ENCODE results near the gene MN1.
"Not testable (repeated sequence)": the region's sequence is repeated elsewhere in the genome, so short reads cannot be mapped to it uniquely, and the experiment has no call there.

Gene MN1

DNA sequence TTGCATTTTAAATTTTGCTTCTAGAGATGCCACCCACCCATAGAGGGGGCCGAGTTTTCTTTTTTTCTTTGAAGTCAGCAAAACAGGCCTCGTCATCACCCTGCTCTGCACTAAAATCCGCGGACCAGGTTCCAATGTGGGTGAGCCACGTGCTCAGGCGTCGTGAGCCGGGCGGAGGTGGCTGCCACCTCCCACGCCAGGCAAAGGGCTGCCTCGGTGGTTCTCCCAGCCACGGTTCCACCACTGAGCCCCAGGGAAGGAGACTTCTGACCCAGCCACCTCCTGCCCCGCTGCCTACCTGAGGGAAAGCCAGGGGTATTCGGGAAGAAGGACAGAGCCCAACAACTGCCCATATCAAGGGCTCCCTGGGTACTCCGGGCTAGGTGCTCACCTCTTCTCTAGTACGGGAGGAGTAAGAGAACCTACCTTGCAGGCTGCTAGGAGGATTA lies 45.3 kb downstream of the MN1 start:
- no peak for DNase-seq

DNA sequence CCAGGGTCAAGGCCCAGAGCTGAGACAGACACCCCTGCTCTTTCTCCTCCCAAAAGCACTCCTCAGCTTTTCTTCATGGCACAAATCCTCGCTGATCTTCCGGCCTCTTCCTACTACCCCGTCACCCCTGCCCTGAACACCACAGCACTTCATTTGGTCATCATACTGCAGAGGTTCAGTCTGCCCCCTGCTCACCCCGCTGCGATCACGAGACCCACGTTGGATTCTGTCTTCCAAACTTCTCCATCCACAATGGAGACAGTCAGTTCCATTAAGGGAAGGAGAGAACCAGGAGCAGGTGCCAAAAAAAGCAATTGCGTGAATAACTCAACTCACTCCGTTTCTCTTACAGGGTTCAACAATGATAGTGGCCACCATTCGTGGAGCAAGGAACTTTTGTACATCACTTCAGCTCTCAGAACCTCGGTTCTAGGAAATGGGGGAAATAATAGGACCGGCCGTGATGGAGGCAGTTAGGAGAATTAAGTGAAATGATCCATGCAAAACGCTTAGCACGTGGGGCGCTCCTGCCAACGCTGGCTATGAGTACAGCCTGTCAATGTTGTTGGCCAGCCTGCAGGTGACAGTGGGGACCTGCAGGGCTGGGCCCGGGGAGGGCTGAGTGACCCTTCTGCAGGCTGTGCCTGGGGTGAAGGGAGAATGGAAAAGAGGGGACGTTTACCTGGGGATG lies 45.9 kb downstream of the MN1 start:
- no peak for DNase-seq

DNA sequence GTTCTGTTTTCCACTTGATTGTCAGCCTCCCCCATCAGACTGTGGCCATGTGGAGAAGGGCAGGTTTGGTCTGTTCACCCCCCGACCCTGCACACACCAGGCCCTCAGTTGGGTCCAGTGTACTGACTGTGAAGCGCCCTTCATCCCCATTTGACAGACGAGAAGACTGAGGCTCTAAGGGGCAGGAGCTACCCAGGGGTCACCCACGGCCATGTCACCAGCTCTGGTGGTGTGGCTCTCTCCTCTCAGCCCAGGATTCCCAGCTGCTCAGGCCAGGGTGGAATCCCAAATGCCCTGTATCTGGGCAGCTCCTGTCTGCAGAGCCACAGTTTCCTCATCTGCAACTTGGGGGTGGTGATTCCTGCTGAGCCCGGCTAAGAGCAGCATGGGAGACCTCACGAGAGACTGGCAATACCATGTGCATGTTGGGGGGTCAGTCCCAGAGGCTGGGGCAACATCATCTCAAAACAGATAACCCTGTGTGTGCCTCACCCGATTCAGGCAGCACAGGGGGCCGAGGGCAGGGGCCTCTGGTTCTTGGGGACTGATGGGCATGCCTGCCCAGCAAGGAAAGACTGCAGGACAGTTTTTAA lies 46.6 kb downstream of the MN1 start:
- DNase-seq = no peak

DNA sequence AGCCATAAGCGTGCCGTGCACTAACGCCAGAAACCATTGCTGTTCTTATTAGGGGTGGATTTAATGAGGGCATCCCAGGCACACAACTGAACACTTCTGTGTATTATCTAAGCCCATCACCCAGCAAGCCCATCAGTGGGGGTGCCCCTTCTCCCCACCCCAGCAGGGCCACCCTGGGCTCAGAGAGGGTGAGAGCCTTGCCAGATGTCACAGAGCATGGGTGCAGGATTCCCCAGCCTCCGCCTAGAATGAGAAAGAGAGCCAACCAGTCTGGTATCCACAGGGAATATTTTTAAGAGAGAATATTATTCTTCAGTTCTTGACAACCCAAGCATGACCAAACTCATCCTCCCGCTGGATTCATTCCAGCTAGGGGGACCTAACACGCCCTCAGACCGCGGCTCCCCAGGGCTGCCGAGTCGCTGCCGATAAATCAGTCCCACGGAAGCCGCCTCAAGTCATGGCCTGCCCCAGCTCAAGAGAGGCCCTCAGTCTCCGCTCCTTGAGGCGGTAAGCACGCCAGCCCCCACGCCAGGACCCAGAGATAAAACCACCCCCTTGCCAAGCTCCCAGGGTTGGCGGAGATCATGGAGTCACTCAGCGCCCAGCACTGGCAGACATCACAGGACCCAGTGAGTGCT lies 47.2 kb downstream of the MN1 start:
- DNase-seq = no peak

DNA sequence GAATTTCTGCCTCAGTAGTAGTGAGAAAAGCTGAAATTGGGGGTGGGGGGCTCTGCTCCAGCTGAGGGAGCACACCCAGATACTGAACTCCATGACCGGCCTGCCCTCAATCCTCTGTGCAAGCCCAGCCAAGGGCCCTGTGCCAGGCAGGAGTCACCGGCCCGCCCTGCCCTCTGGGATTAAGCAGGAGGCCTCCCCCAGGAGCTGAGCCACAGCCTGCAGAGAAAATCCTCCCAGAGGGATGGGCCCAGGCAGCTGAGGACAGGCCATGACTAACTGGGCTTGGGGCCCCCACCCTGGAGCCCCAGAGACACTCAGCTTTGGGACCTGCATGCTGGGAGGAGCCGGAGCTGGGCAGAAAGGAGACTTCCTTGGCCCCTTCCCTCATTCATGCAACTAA lies 48.8 kb downstream of the MN1 start:
- DNase-seq = no peak

DNA sequence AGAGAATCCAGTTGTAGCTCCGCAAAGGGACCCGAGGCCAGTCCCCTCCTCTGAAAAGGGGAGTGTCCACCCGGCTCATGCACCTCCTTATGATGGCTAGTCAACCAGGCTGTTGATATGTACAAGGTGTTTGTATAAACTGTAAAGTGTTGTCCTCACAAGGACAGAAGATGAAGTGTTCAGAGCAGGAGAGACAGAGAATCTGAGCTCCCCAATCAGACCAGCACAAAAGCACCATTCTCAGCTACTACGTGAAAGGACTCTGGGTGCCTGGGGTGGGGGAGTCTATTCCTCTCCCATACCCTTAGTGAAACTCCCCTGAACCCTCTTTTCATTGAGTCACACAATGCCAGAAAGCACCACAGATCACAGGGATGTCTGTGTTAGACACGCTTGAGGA lies 49.4 kb downstream of the MN1 start:
- no peak for DNase-seq

DNA sequence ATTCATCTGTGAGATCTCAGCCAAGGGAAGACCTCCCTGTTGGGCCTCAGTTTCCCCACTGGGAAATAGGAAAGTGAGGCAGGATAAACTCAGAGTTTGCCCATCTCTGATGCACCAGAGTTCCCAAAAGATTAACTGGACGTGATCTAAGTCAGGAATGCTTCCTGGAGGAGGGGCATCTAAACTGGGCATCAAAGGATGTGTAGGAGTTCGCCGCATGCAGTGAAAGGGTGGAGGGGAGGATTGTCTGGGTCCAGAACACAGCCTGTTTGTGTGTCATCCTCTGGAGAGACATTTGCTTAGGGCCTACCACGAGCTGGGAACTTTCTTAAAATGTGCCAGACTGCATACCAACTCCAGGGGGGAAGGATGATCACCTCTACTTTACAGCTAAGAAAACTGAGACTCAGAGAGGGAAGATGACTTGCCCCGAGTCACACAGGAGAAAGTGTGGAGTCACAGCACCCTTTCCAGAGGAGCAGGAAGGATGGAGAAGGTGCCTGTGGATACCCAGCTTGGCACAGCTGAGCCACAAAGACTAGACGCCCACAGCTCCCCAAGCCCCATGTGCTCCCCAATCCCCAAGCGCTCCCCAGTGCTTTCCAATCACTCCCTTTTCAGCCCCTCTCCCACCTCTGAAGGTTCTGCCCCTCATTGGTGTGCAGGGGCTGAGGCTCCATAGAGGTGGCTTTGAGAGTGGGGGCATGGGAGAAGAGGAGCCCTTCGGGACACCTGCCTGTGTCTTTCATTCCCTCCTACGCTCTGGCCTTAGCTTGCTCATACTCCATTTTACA lies 50.1 kb downstream of the MN1 start:
- DNase-seq = no peak

DNA sequence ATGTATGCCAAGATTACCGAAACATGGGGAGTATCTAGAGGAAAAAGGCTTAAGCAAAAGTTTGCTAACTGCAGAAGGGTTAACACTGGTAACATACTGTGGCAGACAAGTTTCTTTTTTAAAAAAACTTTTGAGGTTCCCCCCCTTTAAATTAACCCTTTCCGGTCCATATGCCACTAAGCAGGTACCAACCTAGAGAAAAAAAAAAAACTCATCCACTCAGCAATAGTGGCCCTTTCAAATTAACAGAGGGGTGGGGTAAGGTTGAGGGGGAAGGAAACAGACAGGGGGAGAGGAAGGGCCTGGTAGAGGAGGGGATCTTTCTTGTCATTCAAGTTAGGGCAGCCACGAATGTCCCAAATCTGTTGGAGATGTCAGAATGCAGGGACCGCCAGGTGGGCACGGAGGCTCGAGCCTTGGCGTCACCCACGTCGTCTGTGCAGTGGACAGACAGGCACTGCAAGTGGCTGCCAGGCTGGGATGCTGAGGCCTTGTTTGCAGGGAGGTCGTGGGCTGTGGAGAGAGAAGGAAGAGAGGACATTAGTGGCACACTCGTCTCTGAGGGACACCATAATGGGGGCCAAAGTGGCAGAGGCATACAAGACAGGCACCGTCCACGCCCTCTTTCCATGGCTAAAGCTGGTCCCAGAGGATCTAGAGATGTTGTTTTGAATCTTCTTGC lies 50.8 kb downstream of the MN1 start:
- DNase-seq = no peak

DNA sequence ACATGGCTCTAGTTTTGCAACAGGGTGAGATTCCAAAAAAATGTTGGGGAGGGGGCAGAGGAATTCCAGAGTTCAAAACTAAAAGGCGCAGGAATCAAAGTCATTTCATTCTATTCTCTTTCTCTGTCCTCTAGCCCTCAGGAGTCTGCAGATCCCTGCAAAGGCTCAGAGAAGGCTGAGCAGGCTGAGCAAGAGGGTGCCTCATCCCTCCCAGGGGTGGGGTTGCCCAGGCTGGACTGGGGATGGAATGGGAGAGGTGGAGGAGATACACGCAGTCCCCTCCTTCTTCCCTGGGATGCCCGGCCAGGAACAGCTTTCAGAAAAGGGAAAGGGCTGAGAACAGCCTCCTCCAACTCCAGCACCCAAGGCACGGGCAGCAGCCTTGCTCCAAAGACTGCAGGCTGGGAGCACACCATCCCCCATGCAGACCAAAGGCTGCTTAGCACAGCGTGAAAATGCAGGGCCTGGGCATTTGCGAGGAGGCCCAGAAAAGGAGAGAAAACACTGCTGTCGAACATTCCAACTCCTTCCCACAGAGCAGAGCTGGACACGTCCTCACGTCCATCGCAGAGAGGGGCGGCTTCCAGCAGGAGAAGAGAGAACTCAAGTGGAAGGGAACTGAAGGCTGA lies 51.8 kb downstream of the MN1 start:
- DNase-seq = no peak

DNA sequence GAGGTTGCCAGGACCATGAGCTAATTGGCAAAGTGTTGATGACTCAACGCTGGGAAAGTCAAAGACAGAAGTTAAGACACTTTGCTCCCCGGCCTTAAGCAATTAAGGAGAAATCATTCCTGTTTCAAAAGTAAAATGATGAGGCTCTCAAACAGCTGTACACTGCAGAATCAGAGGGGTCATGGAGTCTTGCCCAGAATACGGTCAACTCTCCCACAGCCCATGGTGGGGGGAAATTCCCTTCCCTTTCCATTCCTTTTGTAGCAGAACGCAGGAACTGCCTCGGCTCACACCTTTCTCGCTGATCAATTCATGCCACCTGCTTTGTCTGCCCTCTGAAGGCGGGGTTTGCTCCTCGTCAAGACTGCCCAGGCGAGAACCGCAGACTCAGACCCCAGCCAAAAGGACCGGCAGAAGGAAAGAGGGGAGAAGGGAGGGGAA lies 52.8 kb downstream of the MN1 start:
- no peak for DNase-seq

DNA sequence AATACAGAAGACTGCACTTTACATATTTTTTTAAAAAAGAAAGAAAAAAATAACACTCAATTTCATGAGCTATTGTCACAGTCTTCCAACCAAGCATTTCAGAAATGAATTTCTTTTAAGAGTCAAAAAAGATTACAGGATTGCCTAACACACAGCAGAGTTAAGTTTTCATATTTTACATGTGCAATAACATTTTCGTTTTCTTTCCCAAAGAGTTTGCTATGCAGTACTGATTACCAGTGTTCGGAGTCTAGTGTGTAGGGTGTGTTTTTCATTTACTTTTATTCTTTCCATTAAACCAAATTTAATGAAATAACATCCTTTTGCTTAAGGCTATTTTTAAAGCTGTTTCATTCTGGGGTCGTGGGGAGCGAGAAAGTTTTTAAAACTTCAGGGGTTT lies 53.2 kb downstream of the MN1 start:
- no peak for DNase-seq

DNA sequence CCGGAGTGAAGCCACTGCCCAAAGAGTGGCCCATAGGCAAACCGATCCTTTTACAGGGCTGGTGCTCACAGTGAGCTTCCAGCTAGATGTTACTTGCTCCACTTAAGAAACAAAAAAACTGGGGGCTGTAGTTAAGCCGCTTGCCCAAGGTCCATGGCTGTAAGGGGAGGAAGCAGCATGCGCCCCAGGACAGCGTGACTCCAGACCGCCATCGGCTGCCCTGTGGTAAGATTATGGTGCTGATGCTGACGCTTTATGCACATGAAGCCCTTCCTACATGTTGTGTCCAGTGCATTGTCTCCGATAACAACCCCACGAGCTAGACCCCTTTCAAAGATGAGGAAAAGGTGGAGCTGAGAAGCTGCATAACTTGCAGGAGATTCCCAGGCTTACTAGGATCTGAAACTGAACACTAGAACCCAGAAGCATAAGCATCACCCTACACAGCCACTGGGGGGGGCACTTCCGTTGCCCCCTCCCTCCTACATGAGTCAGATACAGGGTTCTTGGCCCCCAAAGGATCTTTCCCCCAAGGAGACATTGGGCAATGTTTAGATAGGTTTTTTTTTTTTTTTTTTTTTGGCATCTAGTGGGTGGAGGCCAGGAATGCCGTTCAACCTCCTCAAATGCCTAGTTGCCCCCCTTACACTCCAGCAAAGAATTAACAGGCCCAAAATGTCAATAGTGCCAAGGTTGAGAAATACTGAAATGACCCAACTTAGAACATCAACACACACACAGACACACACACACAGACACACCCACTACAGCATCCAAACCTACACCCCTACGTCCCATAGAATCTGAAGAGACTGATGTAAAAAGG lies 53.9 kb downstream of the MN1 start:
- DNase-seq = no peak

DNA sequence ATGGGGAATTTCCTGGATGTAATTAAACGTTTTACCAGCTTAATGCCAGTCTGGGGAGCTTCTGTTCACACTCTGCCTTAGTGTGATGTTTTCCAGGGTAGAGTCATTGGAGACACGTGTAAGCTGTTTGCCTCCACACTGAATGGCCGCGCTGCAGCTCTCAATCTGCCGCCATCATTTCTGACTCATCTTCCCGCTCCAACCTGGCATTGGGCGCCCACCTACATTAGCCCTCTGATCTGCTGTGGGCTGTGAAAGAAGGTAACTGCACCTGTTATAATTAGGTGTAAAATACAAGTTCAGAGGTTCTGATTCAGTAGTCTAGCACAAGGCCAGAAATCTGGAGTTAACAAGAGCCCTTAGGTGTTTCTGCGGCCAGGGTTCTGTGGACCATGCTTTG lies 54.6 kb downstream of the MN1 start:
- DNase-seq = no peak

DNA sequence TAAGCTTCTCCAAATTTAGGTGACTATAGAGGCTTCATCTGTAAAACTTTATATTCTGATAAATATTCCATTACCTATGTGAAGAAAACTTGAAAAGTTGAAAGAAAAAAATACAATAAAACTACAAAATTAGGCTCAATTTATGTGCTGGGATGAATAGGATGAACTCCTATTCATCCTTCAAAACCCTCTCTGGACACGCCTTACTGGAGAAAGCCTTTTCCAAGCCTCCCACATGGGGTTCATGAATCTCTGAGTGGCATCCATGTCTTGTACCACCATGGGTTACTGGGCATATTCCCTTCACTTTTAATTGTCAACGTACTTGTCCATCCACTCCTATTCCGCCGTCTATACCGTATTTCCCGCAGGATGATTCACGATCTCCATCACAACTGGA lies 55.7 kb downstream of the MN1 start:
- DNase-seq = no peak

DNA sequence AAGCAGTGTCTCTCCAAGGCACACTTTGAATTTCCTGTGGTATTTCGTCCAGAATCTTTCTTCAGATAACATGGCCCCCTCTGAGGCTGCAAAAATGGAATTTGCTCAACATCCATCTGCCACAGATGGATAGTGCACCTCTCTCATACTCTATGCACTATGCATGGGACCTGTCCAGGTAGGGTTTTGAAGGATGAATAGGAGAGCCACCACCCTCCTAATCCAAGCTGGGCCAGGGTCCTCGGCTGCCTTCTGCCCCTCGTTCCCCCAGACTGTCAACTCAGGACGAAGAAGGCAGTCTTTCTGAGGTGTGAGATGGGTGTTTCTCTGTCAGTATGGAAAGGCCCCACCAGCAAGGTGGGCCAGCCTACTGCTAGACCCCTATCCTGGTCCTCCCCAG lies 56.4 kb downstream of the MN1 start:
- no peak for DNase-seq

DNA sequence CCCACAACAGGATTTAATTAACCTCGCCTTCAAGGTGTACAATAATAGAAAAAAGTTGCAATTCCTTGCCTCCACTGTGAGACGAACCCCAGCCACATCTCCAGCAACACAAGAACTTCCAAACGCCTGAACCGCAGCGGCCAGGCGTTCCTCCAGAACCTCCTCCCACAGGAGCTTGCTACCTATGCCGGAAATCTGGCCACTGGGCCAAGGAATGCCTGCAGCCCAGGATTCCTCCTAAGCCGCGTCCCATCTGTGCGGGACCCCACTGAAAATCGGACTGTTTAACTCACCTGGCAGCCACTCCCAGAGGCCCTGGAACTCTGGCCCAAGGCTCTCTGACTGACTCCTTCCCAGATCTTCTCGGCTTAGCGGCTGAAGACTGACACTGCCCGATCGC lies 57.5 kb downstream of the MN1 start:
- DNase-seq = not testable (repeated sequence)

DNA sequence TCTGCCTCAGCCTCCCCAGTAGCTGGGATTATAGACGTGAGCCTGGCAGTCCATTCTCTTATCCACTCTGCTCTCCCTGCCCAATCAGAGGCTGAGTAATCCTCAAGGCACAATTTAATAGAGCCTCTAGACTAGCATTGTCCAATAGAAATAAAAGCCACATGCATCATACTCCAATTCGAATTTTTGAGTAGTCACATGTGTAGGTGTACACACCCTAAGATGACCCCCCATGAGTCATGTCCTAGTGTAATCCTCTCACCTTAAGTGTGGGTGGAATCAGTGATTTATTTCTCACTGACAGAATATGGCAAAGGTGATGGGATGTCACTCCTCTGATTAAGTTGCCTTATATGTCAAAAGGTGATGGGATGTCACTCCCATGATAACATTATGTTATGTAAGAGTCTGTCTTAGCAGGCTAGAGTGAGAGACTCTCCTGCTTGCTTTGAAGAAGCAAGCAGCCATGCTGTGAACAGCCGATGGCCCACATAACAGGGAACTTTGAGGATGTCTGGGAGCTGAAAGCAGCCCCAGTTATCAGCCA lies 61.3 kb downstream of the MN1 start:
- DNase-seq = no peak

DNA sequence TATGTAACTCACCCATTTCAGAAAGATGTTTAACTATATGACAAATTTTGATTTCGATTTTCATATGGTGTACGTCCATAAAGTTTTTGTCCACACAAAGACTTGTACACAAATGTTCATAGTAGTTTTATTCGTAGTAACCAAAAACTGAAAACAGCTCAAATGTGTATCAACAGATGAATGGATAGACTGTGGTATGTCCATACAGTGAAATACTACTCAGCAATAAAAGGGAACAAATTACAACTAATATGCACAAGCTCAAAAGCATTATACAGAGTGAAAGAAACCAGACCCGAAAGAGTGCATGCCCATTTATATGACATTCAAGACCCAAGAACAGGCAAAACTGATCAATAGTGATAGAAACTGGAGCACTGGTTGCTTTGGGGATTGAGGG lies 64.0 kb downstream of the MN1 start:
- no peak for DNase-seq

DNA sequence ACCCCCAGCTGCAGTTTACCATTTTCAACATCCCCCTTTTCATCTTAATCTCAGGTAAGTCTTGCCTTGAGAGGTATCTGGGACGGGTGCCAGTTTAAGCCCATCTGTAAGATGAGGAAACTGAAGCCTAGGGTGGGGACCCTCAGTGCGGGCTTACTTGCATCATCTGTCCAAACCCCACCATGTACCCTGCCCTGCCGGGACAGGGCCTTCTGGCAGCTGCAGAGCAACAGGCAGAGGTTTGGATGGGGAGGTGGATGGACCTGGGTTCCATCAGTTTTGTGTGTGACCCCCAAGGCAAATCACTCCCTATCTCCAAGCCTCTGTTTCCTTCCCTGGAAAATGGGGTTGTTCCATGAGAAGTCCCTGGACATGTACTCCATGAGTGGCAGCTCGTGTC lies 67.5 kb downstream of the MN1 start:
- DNase-seq = no peak

DNA sequence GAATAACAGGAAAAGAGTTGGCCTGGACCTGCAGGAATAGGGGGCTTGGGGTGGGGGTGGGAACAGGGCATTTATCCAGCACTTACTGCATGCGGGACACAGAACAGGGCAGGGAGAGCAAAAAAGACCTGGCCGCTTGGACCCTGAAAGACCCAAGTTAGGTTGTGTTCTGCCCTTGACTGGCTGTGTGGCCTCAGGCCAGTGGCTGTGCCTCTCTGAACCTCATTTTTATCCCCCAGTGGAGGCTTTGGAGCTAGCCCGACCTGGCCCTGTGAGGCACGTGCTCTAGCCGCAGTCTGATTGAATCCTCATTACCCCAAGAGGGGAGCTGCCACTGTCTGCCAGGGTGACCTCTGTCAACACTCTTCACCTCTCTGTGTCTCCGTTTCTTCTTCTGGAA lies 68.7 kb downstream of the MN1 start:
- no peak for DNase-seq

DNA sequence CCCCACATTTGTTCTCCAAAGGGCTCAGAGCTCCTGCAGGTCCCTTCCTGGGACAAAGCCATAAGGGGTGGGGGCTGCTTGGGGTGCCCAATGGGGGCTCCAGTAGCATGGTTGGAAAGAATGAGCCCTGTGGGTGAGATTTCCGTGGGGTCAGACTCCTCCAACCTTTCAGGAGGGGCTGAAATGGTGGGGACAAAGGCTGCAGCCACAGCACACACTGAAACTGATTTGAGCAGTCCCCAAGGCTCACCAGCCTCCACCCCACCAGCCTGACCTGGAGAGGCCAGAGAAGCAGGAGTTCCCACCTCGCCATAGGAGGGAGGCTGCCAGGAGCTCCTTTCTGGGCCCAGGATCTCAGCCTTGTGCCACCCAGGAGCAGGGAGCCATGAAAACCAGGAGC lies 69.2 kb downstream of the MN1 start:
- no peak for DNase-seq

All from stimulated activated CD4-positive, alpha-beta T cell treated with anti-CD3 and anti-CD28 coated beads, Interleukin-12 subunit alpha, Interleukin-12 subunit beta, amount 100 ng/mL, for 4 hours (primary cell).